SU-DHL-6 (cell line): ENCODE data around the gene ADAMTS3.

Experiments
- EZH2phosphoT487 ChIP-seq: fragments of 200-600 bp; sonication (generic), shearing (Covaris generic); conservative IDR thresholded peaks from 2 replicates; pipeline ENCODE4 v1.6.1; 2018; ENCODE audit warnings: mild to moderate bottlenecking, antibody characterized with exemption, low read length, moderate library complexity, mixed read lengths
- TF ChIP-seq, protein P1 (sequence below): fragments of 200-600 bp; sonication (generic); IDR thresholded peaks from one replicate; pipeline ENCODE4 v1.5.1; 2017; ENCODE audit warnings: antibody characterized with exemption, mild to moderate bottlenecking, low read length, moderate library complexity; ENCODE audit not compliant: insufficient read depth, poor library complexity, severe bottlenecking

DNA sequence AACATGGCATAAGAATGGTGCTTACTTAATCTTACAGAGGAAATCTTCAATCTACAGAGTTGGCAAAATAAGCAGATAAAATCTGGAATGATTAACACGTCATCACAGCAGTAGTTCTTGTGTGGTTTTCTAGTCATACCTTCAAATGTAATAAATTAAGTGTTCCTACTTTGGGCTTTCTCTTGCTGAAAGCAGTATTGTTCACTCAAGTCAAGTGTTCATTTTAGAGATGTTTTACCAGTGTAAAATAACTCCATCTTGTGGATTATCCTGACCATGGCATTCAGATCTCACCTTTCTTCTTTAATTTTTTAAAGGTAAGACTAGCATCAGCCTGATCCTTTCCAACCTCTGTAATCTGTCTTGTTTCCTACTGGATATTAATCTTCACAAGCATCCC lies 72.9 kb downstream of the ADAMTS3 start:
- TF ChIP-seq, protein P1, sequence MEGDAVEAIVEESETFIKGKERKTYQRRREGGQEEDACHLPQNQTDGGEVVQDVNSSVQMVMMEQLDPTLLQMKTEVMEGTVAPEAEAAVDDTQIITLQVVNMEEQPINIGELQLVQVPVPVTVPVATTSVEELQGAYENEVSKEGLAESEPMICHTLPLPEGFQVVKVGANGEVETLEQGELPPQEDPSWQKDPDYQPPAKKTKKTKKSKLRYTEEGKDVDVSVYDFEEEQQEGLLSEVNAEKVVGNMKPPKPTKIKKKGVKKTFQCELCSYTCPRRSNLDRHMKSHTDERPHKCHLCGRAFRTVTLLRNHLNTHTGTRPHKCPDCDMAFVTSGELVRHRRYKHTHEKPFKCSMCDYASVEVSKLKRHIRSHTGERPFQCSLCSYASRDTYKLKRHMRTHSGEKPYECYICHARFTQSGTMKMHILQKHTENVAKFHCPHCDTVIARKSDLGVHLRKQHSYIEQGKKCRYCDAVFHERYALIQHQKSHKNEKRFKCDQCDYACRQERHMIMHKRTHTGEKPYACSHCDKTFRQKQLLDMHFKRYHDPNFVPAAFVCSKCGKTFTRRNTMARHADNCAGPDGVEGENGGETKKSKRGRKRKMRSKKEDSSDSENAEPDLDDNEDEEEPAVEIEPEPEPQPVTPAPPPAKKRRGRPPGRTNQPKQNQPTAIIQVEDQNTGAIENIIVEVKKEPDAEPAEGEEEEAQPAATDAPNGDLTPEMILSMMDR, result no peak
- TF ChIP-seq EZH2phosphoT487, result no peak
